Neural cell (in vitro differentiated cells): Measurements from ENCODE around the gene UBE2H. TPM values are rescaled to one million over a fixed set of nuclear protein-coding genes. Genes with fewer than 3 reads are reported as not detected.

Experiments used
- H2AFZ ChIP-seq: fragments of 200-600, 300-800 bp; sonication (generic), shearing (Covaris generic); 2 replicates; pipeline ENCODE4 v1.6.0; 2014; ENCODE audit warnings: low read depth, mild to moderate bottlenecking, antibody characterized with exemption, low read length, moderate library complexity
- H3F3A ChIP-seq: fragments of 200-600 bp; shearing (Covaris generic); 2 replicates; pipeline ENCODE4 v1.6.1; 2016; ENCODE audit warnings: mild to moderate bottlenecking, moderate library complexity, mixed read lengths, antibody characterized with exemption, low read length; ENCODE audit not compliant: insufficient read depth, poor library complexity, severe bottlenecking
- H3K27ac ChIP-seq: fragments of 200-600, 300-800 bp; sonication (generic), shearing (Covaris generic); 2 replicates; pipeline ENCODE4 v1.5.1; 2014; ENCODE audit warnings: mild to moderate bottlenecking, low read length, moderate library complexity
- H3K27me3 ChIP-seq: fragments of 300-800, 200-600 bp; sonication (generic), shearing (Covaris generic); 2 replicates; pipeline ENCODE4 v1.6.0; 2014; ENCODE audit warnings: mild to moderate bottlenecking, low read depth, low read length, moderate library complexity; ENCODE audit not compliant: insufficient read depth
- H3K36me3 ChIP-seq: fragments of 300-800, 200-600 bp; sonication (generic), shearing (Covaris generic); 2 replicates; pipeline ENCODE4 v1.5.1; 2014; ENCODE audit warnings: mild to moderate bottlenecking, antibody characterized with exemption, low read length, moderate library complexity; ENCODE audit not compliant: insufficient read depth
- H3K4me2 ChIP-seq: fragments of 300-800, 200-600 bp; sonication (generic), shearing (Covaris generic); 2 replicates; pipeline ENCODE4 v1.6.0; 2014; ENCODE audit warnings: mild to moderate bottlenecking, low read length
- H3K4me3 ChIP-seq: fragments of 300-800, 200-600 bp; sonication (generic), shearing (Covaris generic); 2 replicates; pipeline ENCODE4 v1.5.1; 2014; ENCODE audit warnings: mild to moderate bottlenecking, low read length, moderate library complexity
- H3K79me2 ChIP-seq: fragments of 200-600 bp; shearing (Covaris generic); replicated peaks from 2 replicates; pipeline ENCODE4 v1.6.0; 2014; ENCODE audit warnings: mild to moderate bottlenecking, low read length, moderate library complexity; ENCODE audit not compliant: insufficient read depth
- H3K9ac ChIP-seq: fragments of 300-800, 200-600 bp; sonication (generic), shearing (Covaris generic); 2 replicates; pipeline ENCODE4 v1.6.1; 2016; ENCODE audit warnings: mild to moderate bottlenecking, low read length, mixed read lengths
- H3K9me2 ChIP-seq: fragments of 200-600 bp; shearing (Covaris generic); 2 replicates; pipeline ENCODE4 v1.6.1; 2016; ENCODE audit warnings: mild to moderate bottlenecking, low read length, mixed read lengths; ENCODE audit not compliant: insufficient read depth
- H3K9me3 ChIP-seq: fragments of 200-600, 300-800 bp; sonication (generic), shearing (Covaris generic); 2 replicates; pipeline ENCODE4 v1.6.1; 2016; ENCODE audit warnings: mild to moderate bottlenecking, mixed run types, low read length, moderate library complexity, mixed read lengths
- H4K20me1 ChIP-seq: fragments of 200-600 bp; shearing (Covaris generic); 2 replicates; pipeline ENCODE4 v1.6.1; 2016; ENCODE audit warnings: mild to moderate bottlenecking, mixed run types; ENCODE audit not compliant: insufficient read depth
- CTCF ChIP-seq: fragments of 450-650 bp; IDR thresholded peaks from 2 replicates; pipeline ENCODE4 v1.5.1; 2014; ENCODE audit warnings: antibody characterized with exemption, mild to moderate bottlenecking, moderate library complexity; ENCODE audit not compliant: poor library complexity, severe bottlenecking
- EP300 ChIP-seq: fragments of 450-650 bp; conservative IDR thresholded peaks from 2 replicates; pipeline ENCODE4 v1.6.1; 2014; ENCODE audit warnings: antibody characterized with exemption, mild to moderate bottlenecking, moderate library complexity; ENCODE audit not compliant: poor library complexity, severe bottlenecking
- EZH2 ChIP-seq: fragments of 200-600, 300-800 bp; shearing (Covaris generic), sonication (generic); IDR thresholded peaks from 2 replicates; pipeline ENCODE4 v1.6.1; 2014; ENCODE audit warnings: antibody characterized with exemption, low read length, borderline replicate concordance, mild to moderate bottlenecking; ENCODE audit not compliant: insufficient read depth, poor library complexity, severe bottlenecking
- MXI1 ChIP-seq: fragments of 450-650 bp; conservative IDR thresholded peaks from 2 replicates; pipeline ENCODE4 v1.6.1; 2014; ENCODE audit warnings: antibody characterized with exemption, mild to moderate bottlenecking; ENCODE audit not compliant: poor library complexity, severe bottlenecking
- POLR2AphosphoS5 ChIP-seq: IDR thresholded peaks from 2 replicates; pipeline ENCODE4 v1.6.1; 2012
- RAD21 ChIP-seq: fragments of 450-650 bp; conservative IDR thresholded peaks from 2 replicates; pipeline ENCODE4 v1.6.1; 2014; ENCODE audit warnings: antibody characterized with exemption, mild to moderate bottlenecking, moderate library complexity
- REST ChIP-seq: IDR thresholded peaks from 2 replicates; pipeline ENCODE4 v1.6.1; 2012; ENCODE audit warnings: borderline replicate concordance
- SMC3 ChIP-seq: fragments of 450-650 bp; conservative IDR thresholded peaks from 2 replicates; pipeline ENCODE4 v1.6.1; 2014; ENCODE audit warnings: antibody characterized with exemption, mild to moderate bottlenecking, moderate library complexity; ENCODE audit not compliant: poor library complexity
- TAF1 ChIP-seq: IDR thresholded peaks from 2 replicates; pipeline ENCODE4 v1.6.1; 2012; ENCODE audit warnings: low read depth
- polyA minus RNA-seq: library from RNA; depleted of rRNA, polyadenylated mRNA; stranded (reverse); fragments of >200 nt; gene quantifications from 2 replicates; pipeline ENCODE4 v1.2.3, GENCODE V29; 2014
- polyA plus RNA-seq: library from polyadenylated mRNA; depleted of rRNA; stranded (reverse); fragments of >200 nt; gene quantifications from 2 replicates; pipeline ENCODE4 v1.2.3, GENCODE V29; 2014

UBE2H gene
- polyA plus RNA-seq (96.1 and 104 TPM in 2 replicates), polyA minus RNA-seq (186 and 198 TPM in 2 replicates)

GRCh38 chr7:129952653-129953560, at the start of gene UBE2H:
TSS of gene UBE2H (minus strand) at chr7:129952960. CDS start at chr7:129952555, 405 bp downstream.
- Histone ChIP-seq H3K36me3 (no peaks in the 10 kb centered on the region), H3K4me2 (peak within 1 kb of the TSS; percentile 90), H3F3A (peaks cover 8% of the 10 kb centered on the region), H3K27ac (peak within 1 kb of the TSS; percentile 95), H2AFZ (no peak within 1 kb of the TSS), H3K4me3 (peak within 1 kb of the TSS; percentile 98), H3K27me3 (no peaks in the 10 kb centered on the region), H4K20me1 (peaks cover 4% of the 10 kb centered on the region), H3K9me2 (no peaks in the 10 kb centered on the region), H3K9me3 (no peaks in the 10 kb centered on the region), H3K9ac (peak within 1 kb of the TSS; percentile 99), H3K79me2 (peaks cover 48% of the 10 kb centered on the region)
- TF ChIP-seq REST (peak; percentile 65), MXI1 (peak; percentile 71), POLR2AphosphoS5 (peak; percentile 99), TAF1 (peak; percentile 90), CTCF (no peak), RAD21 (peak; percentile 34), EP300 (peak; percentile 71), EZH2 (no peak), SMC3 (peak; percentile 24)

GRCh38 chr7:129998446-129998845, 45.7 kb upstream of the UBE2H start:
- no peak overlapping the region for H3K27ac ChIP-seq
- no peak overlapping the region for H2AFZ ChIP-seq
- H3K27me3 ChIP-seq: no peaks in the 10 kb centered on the region
- no peaks in the 10 kb centered on the region for H3K79me2 ChIP-seq
- no peaks in the 10 kb centered on the region for H3K9me3 ChIP-seq
- no peak for TF ChIP-seq EZH2
- TF ChIP-seq REST: no peak
- TF ChIP-seq MXI1: no peak
- TF ChIP-seq POLR2AphosphoS5: no peak
- TF ChIP-seq SMC3: no peak
- no peak for TF ChIP-seq CTCF
- H3K4me3 ChIP-seq: no peak overlapping the region
- no peaks in the 10 kb centered on the region for H3K36me3 ChIP-seq
- H3K9me2 ChIP-seq: no peaks in the 10 kb centered on the region
- no peak overlapping the region for H3K4me2 ChIP-seq
- no peaks in the 10 kb centered on the region for H4K20me1 ChIP-seq
- H3F3A ChIP-seq: no peaks in the 10 kb centered on the region
- no peak overlapping the region for H3K9ac ChIP-seq
